Pancreas (tissue), 10 donors: Measurements from ENCODE around the gene KLF15. TPM values are rescaled to one million over a fixed set of nuclear protein-coding genes. Genes with fewer than 3 reads are reported as not detected.

ENCODE experiments used
- ATAC-seq, 4 donors: fragments of 200-7000 bp; cut with Tn5 transposase; one replicate each; pipeline versions ENCODE4 v1.8.0 to v1.9.1; 2020; ENCODE audit warnings: mild to moderate bottlenecking in 4 of 4, moderate library complexity in 4 of 4
- DNase-seq, 6 donors: peaks; one replicate each; pipeline ENCODE4 v3.0.0-alpha.2; 2020
- FAIRE-seq: peaks from 2 replicates; lab custom pipeline; 2012; peaks lifted over from hg19 to GRCh38; lab: Jason Lieb, UNC
- H3K27ac ChIP-seq, 4 donors: fragments of 200-600 bp; sonication (generic); 1 replicate in 3 of 4; 2 replicates in 1 of 4; pipeline versions ENCODE4 v1.5.0 to v1.8.0; 2020
- H3K27me3 ChIP-seq, 4 donors: fragments of 200-600 bp; one replicate each; pipeline ENCODE4 v1.8.0; 2021
- H3K36me3 ChIP-seq, 3 donors: fragments of 200-600 bp; sonication (generic) in 1 of 3; one replicate each; pipeline versions ENCODE4 v1.5.0 to v1.8.0; 2020 to 2021
- H3K4me1 ChIP-seq, 3 donors: fragments of 200-600 bp; one replicate each; pipeline ENCODE4 v1.8.0; 2021
- H3K4me3 ChIP-seq, 4 donors: fragments of 200-600 bp; sonication (generic) in 2 of 4; one replicate each; pipeline versions ENCODE4 v1.5.0 to v1.8.0; 2020 to 2021
- H3K9me3 ChIP-seq, 4 donors: fragments of 200-600 bp; one replicate each; pipeline ENCODE4 v1.8.0; 2021
- WGBS, 2 donors: extraction: QIAGEN DNeasy Blood & Tissue Kit; methylation state at CpG; one replicate each; pipeline ENCODE4 v1.1.7; 2013; 5-methylcytosine and 5-hydroxymethylcytosine counted together
- intact Hi-C, 3 donors: fragments of 100-400 bp; cut with DNase I; formaldehyde crosslinking; loops; one replicate each; pipeline versions ENCODE4 v1.11.1 to v1.14.2; 2022
- polyA plus RNA-seq, 2 donors: library from polyadenylated mRNA; stranded (reverse); fragments of 200-250 nt; gene quantifications; one replicate each; pipeline ENCODE4 v1.2.3, GENCODE V29; 2013
- total RNA-seq, 6 donors: library from RNA; stranded (reverse); fragmentation: NEBNext Ultra II Directional in 4 of 6; extraction: Animal tissue kit (Norgen Biotek cat#: 25700) in 4 of 6; gene quantifications; one replicate each; pipeline versions ENCODE4 v1.2.1 to v1.2.4, GENCODE V29; 2021 to 2023
- TF ChIP-seq, protein P1 (sequence below), 4 donors: fragments of 200-600 bp; sonication (generic) in 3 of 4; IDR thresholded peaks; one replicate each; pipeline versions ENCODE4 v1.5.0 to v1.8.0; 2021; ENCODE audit warnings: antibody characterized with exemption in 4 of 4
- donor health status: healthy with polysubstance abuse.
- donor health status: DM: no; HTN: no; CAD: no; lungs with moderate emphysema.
- donor health status: DM: no; HTN: no; CAD: no.
- donor health status: control.
- donor health status: control.
- donor health status: Bipolar disorder and iron deficiency.
- donor health status: DM: yes; HTN: yes; CAD: no.
- donor health status: DM: no; HTN: no; CAD: no.
- donor health status: DM: no; HTN: no; CAD: no.
- donor health status: DM: yes; HTN: yes; CAD: no.

The KLF15 gene
- total and polyA plus RNA-seq, 8 donors: 11.3 to 38.3 (median 26.8) TPM

DNA sequence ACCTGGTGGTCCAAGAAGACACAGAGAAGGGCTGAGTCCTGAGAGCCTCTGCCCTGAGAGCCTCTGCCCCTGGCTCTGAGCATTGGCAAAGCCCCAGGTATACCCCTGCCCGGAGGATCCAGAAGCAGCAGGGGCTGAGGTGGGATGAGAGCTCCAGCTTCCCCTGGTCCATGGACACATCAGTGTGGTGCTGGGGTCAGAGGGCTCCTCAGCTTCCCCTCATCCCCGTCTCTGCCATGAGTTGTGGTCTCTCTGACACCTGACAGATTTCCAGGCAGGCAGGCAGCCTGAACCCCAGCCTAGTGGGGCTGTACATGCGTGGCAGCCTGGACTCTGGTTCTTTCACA lies 3.5 kb upstream of the KLF15 start:
- H3K36me3 ChIP-seq: no peaks in the 10 kb centered on the region
- 69 to 75% methylated on average over 3 of the region's 3 CpGs for WGBS, 2 donors
- no peak overlapping the region for H3K4me3 ChIP-seq
- TF ChIP-seq, protein P1, sequence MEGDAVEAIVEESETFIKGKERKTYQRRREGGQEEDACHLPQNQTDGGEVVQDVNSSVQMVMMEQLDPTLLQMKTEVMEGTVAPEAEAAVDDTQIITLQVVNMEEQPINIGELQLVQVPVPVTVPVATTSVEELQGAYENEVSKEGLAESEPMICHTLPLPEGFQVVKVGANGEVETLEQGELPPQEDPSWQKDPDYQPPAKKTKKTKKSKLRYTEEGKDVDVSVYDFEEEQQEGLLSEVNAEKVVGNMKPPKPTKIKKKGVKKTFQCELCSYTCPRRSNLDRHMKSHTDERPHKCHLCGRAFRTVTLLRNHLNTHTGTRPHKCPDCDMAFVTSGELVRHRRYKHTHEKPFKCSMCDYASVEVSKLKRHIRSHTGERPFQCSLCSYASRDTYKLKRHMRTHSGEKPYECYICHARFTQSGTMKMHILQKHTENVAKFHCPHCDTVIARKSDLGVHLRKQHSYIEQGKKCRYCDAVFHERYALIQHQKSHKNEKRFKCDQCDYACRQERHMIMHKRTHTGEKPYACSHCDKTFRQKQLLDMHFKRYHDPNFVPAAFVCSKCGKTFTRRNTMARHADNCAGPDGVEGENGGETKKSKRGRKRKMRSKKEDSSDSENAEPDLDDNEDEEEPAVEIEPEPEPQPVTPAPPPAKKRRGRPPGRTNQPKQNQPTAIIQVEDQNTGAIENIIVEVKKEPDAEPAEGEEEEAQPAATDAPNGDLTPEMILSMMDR (IDR thresholded peaks at IDR 0.05): no peak
- H3K4me1 ChIP-seq: no peaks in the 10 kb centered on the region
- no peak for FAIRE-seq
- H3K9me3 ChIP-seq: no peaks in the 10 kb centered on the region
- intact Hi-C loops: no loop called here
- no peaks in the 10 kb centered on the region for H3K27me3 ChIP-seq
- peak in 2 of 6 donors; percentile 9 to 30 for DNase-seq
- no peak for ATAC-seq
- no peak overlapping the region for H3K27ac ChIP-seq

DNA sequence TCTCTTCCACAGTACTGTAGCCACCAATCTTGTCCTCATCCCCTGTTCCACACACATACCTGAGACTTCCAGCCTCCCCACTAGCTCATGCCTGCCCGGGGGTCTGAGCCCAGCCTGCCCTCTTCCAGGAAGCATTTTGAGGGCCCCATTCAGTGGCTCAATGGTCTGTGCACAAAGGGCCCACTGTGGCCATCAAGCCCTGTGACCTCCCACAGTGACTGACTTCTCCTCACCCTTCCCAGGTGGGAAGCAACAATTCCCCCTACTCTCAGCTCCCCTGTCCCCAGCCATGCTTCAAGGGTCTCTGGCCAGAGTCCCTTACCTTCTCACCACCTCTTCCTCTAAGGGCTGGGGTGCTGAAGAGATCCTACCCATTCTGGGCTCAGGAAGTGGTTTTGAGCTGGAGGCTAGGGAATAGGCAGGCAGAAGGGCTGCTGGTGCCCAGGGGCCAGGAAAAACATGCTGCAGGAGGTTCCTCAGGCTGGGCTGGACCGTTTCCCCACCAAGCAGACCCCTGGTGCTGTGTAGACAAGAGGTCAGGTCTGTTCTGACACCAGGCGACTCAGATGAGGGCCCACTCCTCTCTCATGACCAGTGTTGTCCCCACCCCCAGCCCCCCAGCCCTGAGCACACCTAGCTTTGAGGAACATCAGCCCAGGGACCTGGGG lies 3.0 kb upstream of the KLF15 start:
- no peak for ATAC-seq
- FAIRE-seq: no peak
- TF ChIP-seq, protein P1 (IDR thresholded peaks at IDR 0.05): no peak
- Histone ChIP-seq H3K4me1 (peaks cover 0 to 3% (median 2%) of the 10 kb centered on the region in 3 donors), H3K27me3 (no peaks in the 10 kb centered on the region), H3K36me3 (no peaks in the 10 kb centered on the region), H3K27ac (no peak overlapping the region), H3K4me3 (no peak overlapping the region), H3K9me3 (no peaks in the 10 kb centered on the region)
- intact Hi-C loops: no loop called here
- peak in 2 of 6 donors; percentile 11 to 33 for DNase-seq
- WGBS, 2 donors: 56 to 69% methylated on average over 3 of the region's 3 CpGs

DNA sequence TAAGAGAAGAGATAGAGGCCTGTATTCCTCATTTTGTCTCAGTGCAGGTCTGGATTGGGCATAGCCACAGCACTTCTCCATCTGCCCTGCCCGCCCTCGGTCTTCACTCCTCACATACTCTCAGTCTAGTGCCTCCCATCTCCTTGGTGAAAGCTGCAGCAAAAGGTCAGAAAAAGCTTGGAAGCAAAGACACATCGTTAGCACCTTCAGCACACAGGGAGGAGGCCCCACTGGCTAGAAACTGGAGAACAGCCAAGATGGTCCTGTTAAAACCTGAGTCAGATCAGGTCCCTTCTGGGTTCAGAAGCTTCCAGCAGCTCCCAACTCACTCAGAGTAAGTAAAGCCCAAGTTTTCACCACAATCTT lies 1.6 kb upstream of the KLF15 start:
- TF ChIP-seq, protein P1 (IDR thresholded peaks at IDR 0.05): no peak
- 88 to 91% methylated on average over 3 of the region's 3 CpGs for WGBS, 2 donors
- Histone ChIP-seq H3K36me3 (no peaks in the 10 kb centered on the region), H3K4me3 (no peak overlapping the region), H3K4me1 (peaks cover 0 to 16% (median 12%) of the 10 kb centered on the region in 3 donors), H3K27me3 (no peaks in the 10 kb centered on the region), H3K9me3 (no peaks in the 10 kb centered on the region), H3K27ac (no peak overlapping the region)
- intact Hi-C loops: no loop called here
- no peak for FAIRE-seq
- ATAC-seq: no peak
- DNase-seq: peak in 1 of 6 donors; percentile 29

DNA sequence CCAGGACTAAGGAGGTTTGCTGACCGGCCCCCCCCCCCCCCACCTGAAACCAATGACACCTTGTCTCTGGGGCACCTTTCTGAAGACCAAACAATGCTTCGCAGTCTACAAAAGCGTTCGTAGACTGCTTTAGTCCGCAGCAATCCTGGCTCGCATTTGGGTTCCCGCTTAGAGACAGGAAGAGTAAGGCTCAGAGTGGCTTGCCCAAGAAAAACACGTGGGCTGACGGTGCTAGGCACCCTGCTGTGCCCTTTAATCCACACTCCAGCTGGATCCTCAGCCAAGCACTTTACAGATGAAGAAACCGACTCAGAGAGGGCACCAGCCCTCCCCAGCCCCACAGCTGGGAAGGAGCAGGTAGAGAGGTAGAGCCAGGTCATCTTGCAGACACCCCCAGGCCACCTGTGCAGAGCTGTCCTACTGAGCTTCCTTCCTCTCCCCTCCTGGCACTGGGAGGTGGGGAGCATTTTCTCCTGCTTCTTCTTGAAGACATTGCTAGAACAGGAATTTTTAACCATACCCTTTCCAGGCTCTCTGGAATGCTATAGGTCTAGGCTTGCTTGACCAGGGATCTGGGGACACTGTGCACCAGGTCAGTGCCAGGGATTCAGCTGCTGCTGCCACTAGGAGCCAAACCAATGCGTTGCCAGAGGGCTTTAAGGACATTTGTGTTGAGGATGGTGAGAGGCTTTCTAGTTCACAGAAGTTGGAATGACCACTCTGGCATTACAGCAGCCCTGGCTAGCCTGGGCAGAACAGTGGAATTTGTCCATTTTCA lies 1.0 kb upstream of the KLF15 start:
- intact Hi-C loops: no loop called here

More for the DNA sequence above, 1.0 kb upstream of the KLF15 start:
- H3K9me3 ChIP-seq: no peaks in the 10 kb centered on the region
- DNase-seq (peak in 2 of 6 donors; percentile 50 to 65), ATAC-seq (peak in 3 of 4 donors; percentile 1), FAIRE-seq (no peak)
- 7 to 9% methylated on average over 11 of the region's 11 CpGs for WGBS, 2 donors
- no peak overlapping the region for H3K27ac ChIP-seq
- no peaks in the 10 kb centered on the region for H3K27me3 ChIP-seq
- TF ChIP-seq, protein P1 (IDR thresholded peaks at IDR 0.05): no peak
- H3K36me3 ChIP-seq: no peaks in the 10 kb centered on the region
- H3K4me1 ChIP-seq: peaks cover 0 to 16% (median 12%) of the 10 kb centered on the region in 3 donors
- H3K4me3 ChIP-seq: peak overlapping the region in 3 of 4 donors; percentile 26 to 95 (median 83)
